Astrocyte of the cerebellum (primary cell): ENCODE measurements around the gene ZAP70.

ENCODE experiments used
- DNase-seq: peaks from one replicate; pipeline ENCODE4 v3.0.0-alpha.2; 2011; ENCODE audit warnings: low read depth
- H3K4me3 ChIP-seq: 2 replicates; pipeline ENCODE4 v1.5.1; 2011; ENCODE audit warnings: mild to moderate bottlenecking, low read depth, low read length, moderate library complexity
- in situ Hi-C: cut with HindIII; loops from 2 replicates; pipeline ENCODE4 v1.10.0; 2017; ENCODE audit warnings: low sequenced_read_pairs
- TF ChIP-seq, protein P1 (sequence below): IDR thresholded peaks from 2 replicates; pipeline ENCODE4 v1.5.1; 2012; ENCODE audit warnings: low read length, low read depth, moderate library complexity, mild to moderate bottlenecking; ENCODE audit errors: missing control alignments

The ZAP70 gene

DNA sequence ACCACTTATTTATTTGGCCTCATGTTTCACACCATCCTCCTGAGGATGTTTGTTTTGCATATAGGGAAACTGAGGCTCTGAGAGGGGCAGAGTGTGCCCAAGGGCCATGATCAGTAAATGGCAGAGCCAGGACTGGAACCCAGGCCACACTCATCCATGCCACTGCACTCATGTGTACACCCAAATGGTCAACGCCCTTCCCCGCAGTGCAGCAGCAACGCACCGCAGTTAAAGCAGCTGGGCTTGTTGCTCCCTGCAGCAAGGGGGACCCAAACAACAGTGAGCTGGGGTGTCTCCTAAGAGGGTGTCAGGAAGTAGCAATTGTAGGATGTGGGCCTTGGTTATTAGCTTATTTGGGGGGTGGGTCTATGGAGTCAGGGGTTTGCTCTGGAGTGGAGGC is 36.6 kb downstream of the ZAP70 start:
- TF ChIP-seq, protein P1, sequence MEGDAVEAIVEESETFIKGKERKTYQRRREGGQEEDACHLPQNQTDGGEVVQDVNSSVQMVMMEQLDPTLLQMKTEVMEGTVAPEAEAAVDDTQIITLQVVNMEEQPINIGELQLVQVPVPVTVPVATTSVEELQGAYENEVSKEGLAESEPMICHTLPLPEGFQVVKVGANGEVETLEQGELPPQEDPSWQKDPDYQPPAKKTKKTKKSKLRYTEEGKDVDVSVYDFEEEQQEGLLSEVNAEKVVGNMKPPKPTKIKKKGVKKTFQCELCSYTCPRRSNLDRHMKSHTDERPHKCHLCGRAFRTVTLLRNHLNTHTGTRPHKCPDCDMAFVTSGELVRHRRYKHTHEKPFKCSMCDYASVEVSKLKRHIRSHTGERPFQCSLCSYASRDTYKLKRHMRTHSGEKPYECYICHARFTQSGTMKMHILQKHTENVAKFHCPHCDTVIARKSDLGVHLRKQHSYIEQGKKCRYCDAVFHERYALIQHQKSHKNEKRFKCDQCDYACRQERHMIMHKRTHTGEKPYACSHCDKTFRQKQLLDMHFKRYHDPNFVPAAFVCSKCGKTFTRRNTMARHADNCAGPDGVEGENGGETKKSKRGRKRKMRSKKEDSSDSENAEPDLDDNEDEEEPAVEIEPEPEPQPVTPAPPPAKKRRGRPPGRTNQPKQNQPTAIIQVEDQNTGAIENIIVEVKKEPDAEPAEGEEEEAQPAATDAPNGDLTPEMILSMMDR: no peak
- no peak for DNase-seq
- in situ Hi-C loops: no loop called here
- no peak overlapping the region for H3K4me3 ChIP-seq

DNA sequence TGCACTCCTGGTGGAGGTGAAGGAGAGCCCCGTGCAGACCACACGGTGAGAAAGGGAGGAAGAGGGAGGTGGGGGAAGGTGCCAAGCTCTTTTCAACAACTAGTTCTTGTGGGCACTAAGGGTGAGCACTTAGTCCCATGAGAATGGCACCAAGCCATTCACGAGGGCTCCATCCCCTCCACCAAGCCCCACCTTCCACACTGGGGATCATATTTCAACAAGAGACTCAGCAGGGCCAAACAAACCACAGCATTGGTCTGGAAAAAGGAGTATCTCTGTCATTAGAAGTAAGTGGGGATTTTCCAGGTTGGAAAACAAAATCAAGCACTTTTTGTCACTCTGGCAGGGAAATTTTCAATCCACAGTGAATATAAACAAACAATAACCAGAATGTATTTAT is 38.4 kb downstream of the ZAP70 start:
- DNase-seq: peak; percentile 23
- H3K4me3 ChIP-seq: no peak overlapping the region
- TF ChIP-seq, protein P1: no peak
- in situ Hi-C loops: no loop called here

DNA sequence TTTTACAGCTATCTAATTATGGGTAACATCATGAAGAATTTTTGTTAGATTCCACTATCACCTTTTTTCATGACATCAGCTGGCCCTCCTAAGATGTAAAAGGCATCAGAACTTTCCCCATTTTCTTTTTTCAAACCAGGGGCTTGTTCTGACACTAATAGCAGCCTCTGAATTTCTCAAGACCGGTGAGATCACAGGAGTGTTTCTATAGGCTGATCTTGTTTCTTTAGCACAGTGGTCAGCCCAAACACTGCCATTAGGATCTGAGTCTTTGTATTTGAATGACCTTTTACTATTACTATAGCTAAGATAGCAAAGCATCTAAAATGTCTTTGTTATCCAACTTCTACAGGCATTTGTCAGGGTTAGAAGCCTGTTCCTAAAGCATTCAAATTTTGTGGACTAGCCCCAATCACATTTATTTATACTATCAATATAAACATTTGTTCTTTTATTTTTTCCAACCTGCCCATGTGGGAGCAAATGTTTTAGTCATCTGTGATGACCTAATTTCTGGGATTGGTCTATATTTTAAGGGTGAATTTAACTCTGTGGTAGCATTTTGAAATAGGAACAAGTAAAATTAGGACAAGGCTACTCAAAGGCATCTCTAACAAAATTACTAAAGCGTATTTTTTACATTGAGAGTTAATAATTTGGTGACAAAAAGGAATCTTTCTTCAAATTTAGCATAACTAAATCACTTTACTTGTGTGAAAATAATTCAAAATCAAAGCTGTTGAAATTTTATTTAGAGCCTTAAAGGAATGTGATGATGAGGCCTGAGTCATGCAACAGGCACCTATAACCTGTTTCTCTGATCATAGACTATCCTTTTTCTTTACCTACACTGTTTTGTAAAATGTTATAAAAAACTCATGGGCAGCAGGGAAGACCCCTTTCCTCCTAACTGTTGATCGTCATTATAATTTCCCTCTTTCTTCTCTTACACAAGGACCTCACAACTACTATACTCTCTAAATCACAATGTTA is 39.3 kb downstream of the ZAP70 start:
- DNase-seq: no peak
- TF ChIP-seq, protein P1: no peak
- in situ Hi-C loops: no loop called here
- H3K4me3 ChIP-seq: no peak overlapping the region

DNA sequence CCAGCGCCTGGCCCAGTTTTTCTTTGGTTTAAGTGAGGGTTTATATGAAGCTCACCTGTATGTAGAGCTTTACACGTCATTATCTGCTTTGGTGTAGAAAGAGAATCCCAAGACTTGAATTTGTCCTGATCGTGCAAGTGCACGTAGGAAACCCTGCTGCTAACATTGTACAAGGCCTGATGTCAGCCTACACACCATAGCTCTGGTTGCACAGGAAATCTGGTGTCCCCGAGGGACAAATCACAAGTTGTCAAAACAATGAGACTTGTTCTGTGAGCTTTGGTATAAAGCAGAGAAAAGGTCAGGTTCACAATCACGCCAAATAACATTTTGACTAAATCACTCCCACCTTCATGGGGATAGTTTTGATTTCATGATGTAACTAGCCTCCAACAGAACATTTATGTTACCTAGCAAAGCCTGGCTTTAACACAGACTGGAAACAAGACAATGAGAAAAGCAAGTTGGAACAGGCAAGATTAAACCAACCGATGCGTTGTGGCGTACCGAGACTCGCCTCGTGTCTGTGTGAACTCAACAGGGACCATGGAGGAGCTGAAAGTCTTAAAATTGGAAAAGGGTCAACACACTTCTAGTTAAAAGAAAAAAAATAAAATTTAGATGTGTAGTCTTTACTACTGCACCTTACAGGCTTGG is 41.4 kb downstream of the ZAP70 start:
- TF ChIP-seq, protein P1: no peak
- DNase-seq: no peak
- no peak overlapping the region for H3K4me3 ChIP-seq
- in situ Hi-C loops: no loop called here

DNA sequence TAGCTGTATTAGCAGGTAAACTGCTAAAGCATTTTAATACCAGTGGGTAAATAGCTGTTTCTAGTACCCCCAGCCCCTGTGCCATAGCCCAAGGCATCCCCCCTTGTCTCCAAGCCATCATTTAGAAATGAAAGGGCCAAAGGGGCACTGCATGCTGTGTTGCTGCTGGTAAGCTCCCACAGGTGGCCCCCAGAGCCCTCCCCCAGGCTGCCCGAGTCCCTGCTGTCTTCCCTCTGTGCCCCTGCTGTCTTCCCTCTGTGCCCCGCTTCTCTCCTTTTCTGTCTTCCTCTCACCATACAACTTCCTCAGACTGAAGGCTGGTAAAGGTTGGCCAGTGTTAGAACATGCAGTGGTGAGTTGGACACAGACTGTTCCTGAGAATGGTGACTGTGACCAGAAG is 42.1 kb downstream of the ZAP70 start:
- in situ Hi-C loops: no loop called here
- TF ChIP-seq, protein P1: no peak
- no peak overlapping the region for H3K4me3 ChIP-seq
- DNase-seq: no peak

DNA sequence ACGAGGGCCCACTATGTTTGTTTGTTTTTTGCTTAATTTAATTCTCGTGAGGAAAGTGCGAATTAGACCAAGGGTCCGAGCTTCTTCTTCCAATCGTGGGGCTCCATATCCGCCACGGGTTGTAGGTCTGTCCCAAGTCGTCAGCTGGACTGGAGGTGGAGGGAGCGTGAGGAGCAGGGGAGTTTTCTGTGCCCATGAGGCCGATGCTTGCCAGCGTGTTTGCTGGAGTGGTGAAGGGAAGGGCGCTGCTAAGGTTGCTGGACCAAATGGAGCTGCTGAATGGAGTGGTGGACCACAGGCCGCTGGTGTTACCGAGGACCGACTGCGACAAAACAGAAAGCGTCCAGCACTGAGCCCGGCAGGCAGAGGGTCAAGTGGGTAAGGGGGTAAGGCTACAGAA is 43.7 kb downstream of the ZAP70 start:
- in situ Hi-C loops: no loop called here
- no peak overlapping the region for H3K4me3 ChIP-seq
- TF ChIP-seq, protein P1: no peak
- DNase-seq: no peak
